ENCODE measurements around the gene PEX5L.

The PEX5L gene

DNA sequence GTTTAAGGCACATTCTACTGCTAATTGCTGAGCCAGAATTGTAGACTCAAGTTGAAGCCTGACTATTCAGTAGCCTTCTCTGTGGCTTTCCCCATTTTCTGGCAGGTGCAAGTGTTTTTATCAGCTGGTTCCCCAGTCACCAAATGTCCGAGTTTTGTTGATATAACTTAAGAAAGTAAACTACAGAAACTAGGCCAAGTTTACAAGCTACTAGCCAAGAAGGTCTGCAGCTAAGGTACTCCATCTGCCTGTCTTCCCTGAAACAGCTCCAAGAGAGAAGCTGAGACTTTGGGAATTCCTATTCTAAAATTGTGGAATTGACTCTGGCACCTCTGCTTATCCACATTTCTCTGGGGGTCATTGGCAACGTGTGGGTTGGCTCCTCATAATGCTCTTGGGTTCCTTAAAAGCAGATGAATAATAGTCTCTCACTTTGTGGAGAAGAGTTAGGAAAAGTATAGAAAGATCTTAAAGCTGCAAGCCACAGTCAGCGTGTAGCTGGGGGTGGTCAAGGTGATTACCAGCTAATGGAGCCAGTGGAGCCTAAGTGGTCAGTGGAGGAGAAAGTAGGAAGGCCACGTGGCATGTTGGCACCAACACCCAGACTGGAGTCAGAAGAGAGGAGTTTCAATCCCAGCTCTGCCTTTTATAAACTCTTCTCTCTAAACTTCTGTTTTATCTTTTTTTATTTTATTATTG, 128.8 kb downstream of the PEX5L start:
- DNase-seq (ENCODE audit: low spot score), result no peak
- POLR2A ChIA-PET (ENCODE audit: low non-redundant PET), result no interaction called here
- no peak overlapping the region for H3K27ac ChIP-seq
- TF ChIP-seq, protein P1, sequence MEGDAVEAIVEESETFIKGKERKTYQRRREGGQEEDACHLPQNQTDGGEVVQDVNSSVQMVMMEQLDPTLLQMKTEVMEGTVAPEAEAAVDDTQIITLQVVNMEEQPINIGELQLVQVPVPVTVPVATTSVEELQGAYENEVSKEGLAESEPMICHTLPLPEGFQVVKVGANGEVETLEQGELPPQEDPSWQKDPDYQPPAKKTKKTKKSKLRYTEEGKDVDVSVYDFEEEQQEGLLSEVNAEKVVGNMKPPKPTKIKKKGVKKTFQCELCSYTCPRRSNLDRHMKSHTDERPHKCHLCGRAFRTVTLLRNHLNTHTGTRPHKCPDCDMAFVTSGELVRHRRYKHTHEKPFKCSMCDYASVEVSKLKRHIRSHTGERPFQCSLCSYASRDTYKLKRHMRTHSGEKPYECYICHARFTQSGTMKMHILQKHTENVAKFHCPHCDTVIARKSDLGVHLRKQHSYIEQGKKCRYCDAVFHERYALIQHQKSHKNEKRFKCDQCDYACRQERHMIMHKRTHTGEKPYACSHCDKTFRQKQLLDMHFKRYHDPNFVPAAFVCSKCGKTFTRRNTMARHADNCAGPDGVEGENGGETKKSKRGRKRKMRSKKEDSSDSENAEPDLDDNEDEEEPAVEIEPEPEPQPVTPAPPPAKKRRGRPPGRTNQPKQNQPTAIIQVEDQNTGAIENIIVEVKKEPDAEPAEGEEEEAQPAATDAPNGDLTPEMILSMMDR (conservative IDR thresholded peaks at IDR 0.05; ENCODE audit: low read depth), result no peak
- CTCF ChIA-PET, result no interaction called here

DNA sequence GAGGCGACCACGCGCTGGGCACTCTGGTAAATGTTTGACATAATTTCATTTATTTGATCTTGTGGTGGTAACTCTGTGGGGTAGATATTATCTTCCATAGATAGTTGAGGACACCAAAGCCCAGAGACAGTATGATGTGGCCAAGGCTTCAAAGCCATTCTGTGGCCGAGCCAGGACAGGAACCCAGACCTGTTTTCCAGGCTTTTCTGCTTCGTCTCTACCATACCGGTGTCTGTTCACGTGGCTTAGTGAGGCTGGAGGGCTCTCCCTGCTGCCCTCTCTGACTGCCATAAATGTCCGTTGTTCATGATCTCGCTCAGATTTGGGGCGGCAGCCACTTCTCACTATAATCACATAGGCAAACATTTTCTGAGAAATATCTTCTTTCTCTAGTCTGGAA, 134.7 kb downstream of the PEX5L start:
- ChIA-PET POLR2A (ENCODE audit: low non-redundant PET) (no interaction called here), CTCF (no interaction called here)
- DNase-seq (ENCODE audit: low spot score), result no peak
- TF ChIP-seq, protein P1 (conservative IDR thresholded peaks at IDR 0.05; ENCODE audit: low read depth), result no peak
- no peak overlapping the region for H3K27ac ChIP-seq

DNA sequence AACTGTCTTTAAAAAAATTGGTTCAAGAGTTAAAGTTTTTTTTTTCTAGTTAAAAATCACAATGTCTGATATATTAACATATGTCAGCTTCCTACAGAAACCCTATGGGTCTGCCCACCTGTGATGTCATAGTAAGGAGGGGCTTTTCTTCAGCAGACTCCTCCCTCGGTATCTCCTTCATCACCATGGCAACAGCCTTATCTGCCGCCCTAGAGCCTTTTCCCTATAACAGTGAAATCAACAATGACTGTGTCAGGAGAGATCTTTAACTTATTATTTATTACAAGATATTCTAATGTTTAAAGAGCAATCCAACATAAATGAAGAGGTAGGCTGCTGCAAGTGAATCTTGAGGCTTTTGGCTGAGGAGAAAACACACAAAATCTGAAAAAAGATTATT, 138.7 kb downstream of the PEX5L start:
- H3K27ac ChIP-seq, result no peak overlapping the region
- POLR2A ChIA-PET (ENCODE audit: low non-redundant PET), result interaction anchor here (0.6 kb wide), 1 partner anchor 96 kb away, joined by 3 read pairs; no protein-coding TSS in a partner anchor
- CTCF ChIA-PET, result interaction anchor here (0.6 kb wide), 1 partner anchor 604 kb away, joined by 3 read pairs; no protein-coding TSS in a partner anchor
- TF ChIP-seq, protein P1 (conservative IDR thresholded peaks at IDR 0.05; ENCODE audit: low read depth), result no peak
- peak; percentile 63 for DNase-seq (ENCODE audit: low spot score)

DNA sequence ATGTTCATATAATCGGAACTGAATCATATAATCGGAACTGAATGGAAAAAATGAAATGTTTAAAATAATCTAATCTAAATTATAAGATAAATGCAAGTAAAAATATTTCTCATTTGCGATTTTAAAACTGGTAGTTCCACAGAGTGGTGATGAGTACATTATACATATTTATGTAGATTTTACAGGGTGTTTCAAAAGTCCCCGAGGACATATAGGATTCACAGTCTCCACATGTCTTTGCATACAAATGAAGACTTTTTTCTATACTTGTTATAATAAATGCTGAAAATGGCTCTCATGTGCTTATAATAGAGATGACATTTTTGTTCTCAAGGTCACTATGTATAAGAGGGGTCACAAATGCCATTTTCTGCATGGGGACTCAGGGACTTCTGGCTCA, 139.5 kb downstream of the PEX5L start:
- ChIA-PET CTCF (no interaction called here), POLR2A (ENCODE audit: low non-redundant PET) (no interaction called here)
- no peak for DNase-seq (ENCODE audit: low spot score)
- TF ChIP-seq, protein P1 (conservative IDR thresholded peaks at IDR 0.05; ENCODE audit: low read depth), result no peak
- no peak overlapping the region for H3K27ac ChIP-seq

DNA sequence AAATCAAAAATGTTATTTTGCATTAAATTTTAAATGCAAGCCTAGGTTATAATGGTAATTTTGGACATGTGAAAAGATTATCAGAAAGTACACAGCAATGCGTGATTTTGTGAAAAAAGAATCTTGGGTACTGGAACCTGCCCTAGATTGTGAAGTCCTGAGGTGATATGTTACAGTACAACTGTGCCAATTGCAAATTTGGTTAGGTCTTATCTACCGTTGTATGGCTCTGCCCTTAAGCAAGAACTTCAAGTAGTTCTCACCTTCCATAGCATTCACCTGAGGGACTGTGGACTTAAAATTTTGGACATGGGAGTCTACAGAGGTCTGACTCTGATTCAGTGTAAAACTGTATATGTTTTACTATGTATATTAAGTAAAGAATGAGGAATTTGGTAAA, 140.2 kb downstream of the PEX5L start:
- POLR2A ChIA-PET (ENCODE audit: low non-redundant PET), result no interaction called here
- CTCF ChIA-PET, result no interaction called here
- TF ChIP-seq, protein P1 (conservative IDR thresholded peaks at IDR 0.05; ENCODE audit: low read depth), result no peak

DNA sequence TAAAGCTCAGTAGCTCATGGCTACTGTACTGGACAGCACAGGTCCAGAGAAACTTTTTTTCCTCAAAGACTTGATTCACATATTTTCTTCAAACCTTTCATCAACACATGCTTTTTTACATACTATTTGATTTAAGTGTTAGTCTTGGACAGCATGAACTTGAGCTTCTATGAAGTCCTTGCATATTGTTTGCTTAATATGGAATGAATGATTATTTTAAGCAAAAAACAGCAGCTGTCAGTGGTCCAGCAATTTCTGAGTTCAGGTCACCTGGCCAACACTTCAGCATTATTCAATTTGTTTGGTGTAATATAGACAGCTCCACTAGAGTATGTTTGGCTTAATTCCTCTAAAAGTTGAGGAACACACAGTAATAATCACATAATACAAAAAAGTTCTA, 141.4 kb downstream of the PEX5L start:
- ChIA-PET POLR2A (ENCODE audit: low non-redundant PET) (no interaction called here), CTCF (no interaction called here)
- no peak overlapping the region for H3K27ac ChIP-seq
- TF ChIP-seq, protein P1 (conservative IDR thresholded peaks at IDR 0.05; ENCODE audit: low read depth), result no peak
- DNase-seq (ENCODE audit: low spot score), result no peak

More for the DNA sequence above, 140.2 kb downstream of the PEX5L start:
- DNase-seq (ENCODE audit: low spot score), result no peak
- no peak overlapping the region for H3K27ac ChIP-seq

Measured in RWPE1 (cell line).